SK-N-SH (cell line): ENCODE data around the gene RIN2.

ENCODE experiments used
- EP300 ChIP-seq, 2 experiments: IDR thresholded peaks; 2 replicates each; pipeline versions ENCODE4 v1.4.0 to v1.6.1; 2012; ENCODE audit warnings: borderline replicate concordance in 1 of 2, low read depth in 1 of 2, low read length in 1 of 2
- JUND ChIP-seq: IDR thresholded peaks from 2 replicates; pipeline ENCODE4 v1.4.0; 2012
- MXI1 ChIP-seq: IDR thresholded peaks from 2 replicates; pipeline ENCODE4 v1.6.1; 2012; ENCODE audit warnings: mild to moderate bottlenecking, low read depth, low read length, improper control_type of control experiment
- POLR2AphosphoS5 ChIP-seq: IDR thresholded peaks from 2 replicates; pipeline ENCODE4 v1.6.1; 2012; ENCODE audit warnings: low read depth, low read length
- RAD21 ChIP-seq: IDR thresholded peaks from 2 replicates; pipeline ENCODE4 v1.6.1; 2012; ENCODE audit warnings: mild to moderate bottlenecking, low read length
- RFX5 ChIP-seq: IDR thresholded peaks from 2 replicates; pipeline ENCODE4 v1.6.1; 2012; ENCODE audit warnings: mild to moderate bottlenecking, improper control_type of control experiment, low read length
- SMC3 ChIP-seq: IDR thresholded peaks from 2 replicates; pipeline ENCODE4 v1.6.1; 2012; ENCODE audit warnings: low read depth, low read length, improper control_type of control experiment
- TF ChIP-seq, protein P1 (sequence below): IDR thresholded peaks from 2 replicates; pipeline ENCODE4 v1.4.0; 2012; ENCODE audit warnings: low read depth
- TF ChIP-seq, protein P2 (sequence below): fragments of 200-600 bp; sonication (generic); IDR thresholded peaks from 2 replicates; pipeline ENCODE4 v1.6.1; 2017; ENCODE audit warnings: antibody characterized with exemption, mild to moderate bottlenecking, moderate library complexity
- TF ChIP-seq, protein P3 (sequence below): IDR thresholded peaks from 2 replicates; pipeline ENCODE4 v1.6.1; 2012; ENCODE audit warnings: mild to moderate bottlenecking, low read depth, low read length, moderate library complexity

DNA sequence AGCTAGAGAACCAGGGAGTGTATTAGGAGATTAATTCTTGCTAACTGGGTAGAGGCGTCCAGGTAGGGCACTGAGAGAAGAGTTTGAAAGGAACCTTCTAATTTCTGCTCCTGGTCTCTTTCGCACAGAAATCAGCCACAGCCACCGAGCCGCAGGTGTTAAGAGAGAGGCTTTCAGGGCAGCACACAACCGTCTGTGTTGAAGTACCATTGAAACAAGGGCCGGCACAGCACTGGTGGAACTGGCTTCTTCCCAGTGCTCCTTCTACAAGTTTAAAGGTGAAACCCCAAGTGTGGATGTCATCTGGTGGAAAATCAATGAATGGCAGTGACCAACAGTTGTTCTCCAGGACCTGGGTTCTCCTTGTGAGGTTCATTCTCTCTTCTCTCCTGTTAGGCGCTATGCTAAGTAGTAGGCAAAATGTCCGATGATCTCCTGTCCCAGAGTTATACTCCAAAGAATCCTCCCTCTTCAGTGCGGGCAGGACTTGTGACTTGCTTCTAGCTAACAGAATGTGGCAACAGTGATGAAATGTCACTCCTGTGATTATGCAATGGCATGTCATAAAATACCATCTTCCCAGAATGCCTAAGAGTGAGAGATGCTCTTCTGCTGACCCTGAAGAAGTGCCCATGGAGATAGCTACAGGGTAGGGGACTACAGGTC lies 15.0 kb upstream of the RIN2 start:
- TF ChIP-seq, protein P1, sequence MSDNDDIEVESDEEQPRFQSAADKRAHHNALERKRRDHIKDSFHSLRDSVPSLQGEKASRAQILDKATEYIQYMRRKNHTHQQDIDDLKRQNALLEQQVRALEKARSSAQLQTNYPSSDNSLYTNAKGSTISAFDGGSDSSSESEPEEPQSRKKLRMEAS: no peak
- no peak for TF ChIP-seq POLR2AphosphoS5
- TF ChIP-seq, protein P2, sequence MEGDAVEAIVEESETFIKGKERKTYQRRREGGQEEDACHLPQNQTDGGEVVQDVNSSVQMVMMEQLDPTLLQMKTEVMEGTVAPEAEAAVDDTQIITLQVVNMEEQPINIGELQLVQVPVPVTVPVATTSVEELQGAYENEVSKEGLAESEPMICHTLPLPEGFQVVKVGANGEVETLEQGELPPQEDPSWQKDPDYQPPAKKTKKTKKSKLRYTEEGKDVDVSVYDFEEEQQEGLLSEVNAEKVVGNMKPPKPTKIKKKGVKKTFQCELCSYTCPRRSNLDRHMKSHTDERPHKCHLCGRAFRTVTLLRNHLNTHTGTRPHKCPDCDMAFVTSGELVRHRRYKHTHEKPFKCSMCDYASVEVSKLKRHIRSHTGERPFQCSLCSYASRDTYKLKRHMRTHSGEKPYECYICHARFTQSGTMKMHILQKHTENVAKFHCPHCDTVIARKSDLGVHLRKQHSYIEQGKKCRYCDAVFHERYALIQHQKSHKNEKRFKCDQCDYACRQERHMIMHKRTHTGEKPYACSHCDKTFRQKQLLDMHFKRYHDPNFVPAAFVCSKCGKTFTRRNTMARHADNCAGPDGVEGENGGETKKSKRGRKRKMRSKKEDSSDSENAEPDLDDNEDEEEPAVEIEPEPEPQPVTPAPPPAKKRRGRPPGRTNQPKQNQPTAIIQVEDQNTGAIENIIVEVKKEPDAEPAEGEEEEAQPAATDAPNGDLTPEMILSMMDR: no peak
- no peak for TF ChIP-seq JUND
- no peak for TF ChIP-seq SMC3
- no peak for TF ChIP-seq EP300 (IDR thresholded peaks at IDR 0.05; ENCODE audit: borderline replicate concordance in 1 of 2, low read depth in 1 of 2, low read length in 1 of 2)
- no peak for TF ChIP-seq RAD21
- TF ChIP-seq, protein P3, sequence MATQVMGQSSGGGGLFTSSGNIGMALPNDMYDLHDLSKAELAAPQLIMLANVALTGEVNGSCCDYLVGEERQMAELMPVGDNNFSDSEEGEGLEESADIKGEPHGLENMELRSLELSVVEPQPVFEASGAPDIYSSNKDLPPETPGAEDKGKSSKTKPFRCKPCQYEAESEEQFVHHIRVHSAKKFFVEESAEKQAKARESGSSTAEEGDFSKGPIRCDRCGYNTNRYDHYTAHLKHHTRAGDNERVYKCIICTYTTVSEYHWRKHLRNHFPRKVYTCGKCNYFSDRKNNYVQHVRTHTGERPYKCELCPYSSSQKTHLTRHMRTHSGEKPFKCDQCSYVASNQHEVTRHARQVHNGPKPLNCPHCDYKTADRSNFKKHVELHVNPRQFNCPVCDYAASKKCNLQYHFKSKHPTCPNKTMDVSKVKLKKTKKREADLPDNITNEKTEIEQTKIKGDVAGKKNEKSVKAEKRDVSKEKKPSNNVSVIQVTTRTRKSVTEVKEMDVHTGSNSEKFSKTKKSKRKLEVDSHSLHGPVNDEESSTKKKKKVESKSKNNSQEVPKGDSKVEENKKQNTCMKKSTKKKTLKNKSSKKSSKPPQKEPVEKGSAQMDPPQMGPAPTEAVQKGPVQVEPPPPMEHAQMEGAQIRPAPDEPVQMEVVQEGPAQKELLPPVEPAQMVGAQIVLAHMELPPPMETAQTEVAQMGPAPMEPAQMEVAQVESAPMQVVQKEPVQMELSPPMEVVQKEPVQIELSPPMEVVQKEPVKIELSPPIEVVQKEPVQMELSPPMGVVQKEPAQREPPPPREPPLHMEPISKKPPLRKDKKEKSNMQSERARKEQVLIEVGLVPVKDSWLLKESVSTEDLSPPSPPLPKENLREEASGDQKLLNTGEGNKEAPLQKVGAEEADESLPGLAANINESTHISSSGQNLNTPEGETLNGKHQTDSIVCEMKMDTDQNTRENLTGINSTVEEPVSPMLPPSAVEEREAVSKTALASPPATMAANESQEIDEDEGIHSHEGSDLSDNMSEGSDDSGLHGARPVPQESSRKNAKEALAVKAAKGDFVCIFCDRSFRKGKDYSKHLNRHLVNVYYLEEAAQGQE: no peak
- no peak for TF ChIP-seq RFX5
- TF ChIP-seq MXI1: no peak
